Tibial artery (tissue), 4 donors: ENCODE results near the gene SLAMF9.

ENCODE experiments used
- DNase-seq, 2 donors: peaks; one replicate each; pipeline ENCODE4 v3.0.0-alpha.2; 2019
- H3K27ac ChIP-seq, 2 donors: fragments of 200-600 bp; sonication (generic) in 1 of 2; 1 replicate in 1 of 2; 2 replicates in 1 of 2; pipeline ENCODE4 v1.5.1; 2018 to 2019; ENCODE audit warnings: mild to moderate bottlenecking in 1 of 2
- H3K27me3 ChIP-seq, 2 donors: fragments of 200-600 bp; sonication (generic) in 1 of 2; one replicate each; pipeline versions ENCODE4 v1.5.1 to v1.6.0; 2016 to 2019
- H3K36me3 ChIP-seq, 3 donors: fragments of 200-600 bp; sonication (generic) in 2 of 3; one replicate each; pipeline ENCODE4 v1.5.1; 2016 to 2019; ENCODE audit warnings: mild to moderate bottlenecking in 2 of 3
- H3K4me1 ChIP-seq, 4 donors: fragments of 200-600 bp; sonication (generic) in 2 of 4; 1 replicate in 3 of 4; 2 replicates in 1 of 4; pipeline ENCODE4 v1.5.1; 2016 to 2019
- H3K4me3 ChIP-seq, 2 donors: fragments of 200-600 bp; sonication (generic) in 1 of 2; 1 replicate in 1 of 2; 2 replicates in 1 of 2; pipeline ENCODE4 v1.5.1; 2018 to 2019; ENCODE audit warnings: mild to moderate bottlenecking in 2 of 2
- H3K9me3 ChIP-seq, 3 donors: fragments of 200-600 bp; sonication (generic) in 1 of 3; one replicate each; pipeline ENCODE4 v1.5.1; 2016 to 2019
- CTCF ChIP-seq, 2 experiments: fragments of 200-600 bp in 1 of 2; fragments of 450-650 bp in 1 of 2; IDR thresholded peaks; one replicate each; pipeline ENCODE4 v1.5.1; 2017 to 2019; ENCODE audit warnings: antibody characterized with exemption in 2 of 2, mild to moderate bottlenecking in 1 of 2, moderate library complexity in 1 of 2
- intact Hi-C: fragments of 100-400 bp; cut with DNase I; formaldehyde crosslinking; loops from one replicate; pipeline ENCODE4 v1.15.0; 2023; ENCODE audit warnings: low total_unique reads

SLAMF9 gene

GRCh38 chr1:159977364-159978106 lies 23.5 kb upstream of the SLAMF9 start:
- DNase-seq = no peak
- Histone ChIP-seq H3K27ac (no peak overlapping the region), H3K36me3 (no peaks in the 10 kb centered on the region), H3K9me3 (no peaks in the 10 kb centered on the region), H3K4me1 (no peaks in the 10 kb centered on the region), H3K27me3 (peaks cover 0 to 14% of the 10 kb centered on the region in 2 donors), H3K4me3 (no peak overlapping the region)
- intact Hi-C loops = no loop called here
- TF ChIP-seq CTCF (IDR thresholded peaks at IDR 0.05) = no peak

GRCh38 chr1:159974350-159974965 lies 20.4 kb upstream of the SLAMF9 start:
- H3K36me3 ChIP-seq = no peaks in the 10 kb centered on the region
- TF ChIP-seq CTCF (IDR thresholded peaks at IDR 0.05) = no peak
- H3K27me3 ChIP-seq = peaks cover 0 to 15% of the 10 kb centered on the region in 2 donors
- no peaks in the 10 kb centered on the region for H3K4me1 ChIP-seq
- no peak for DNase-seq
- intact Hi-C loops = no loop called here
- H3K27ac ChIP-seq = no peak overlapping the region
- no peaks in the 10 kb centered on the region for H3K9me3 ChIP-seq
- H3K4me3 ChIP-seq = no peak overlapping the region

GRCh38 chr1:159973350-159973940 lies 19.4 kb upstream of the SLAMF9 start:
- H3K4me3 ChIP-seq = no peak overlapping the region
- no peaks in the 10 kb centered on the region for H3K4me1 ChIP-seq
- no peak for DNase-seq
- H3K36me3 ChIP-seq = no peaks in the 10 kb centered on the region
- H3K9me3 ChIP-seq = no peaks in the 10 kb centered on the region
- peaks cover 0 to 15% of the 10 kb centered on the region in 2 donors for H3K27me3 ChIP-seq
- H3K27ac ChIP-seq = no peak overlapping the region
- intact Hi-C loops = no loop called here
- no peak for TF ChIP-seq CTCF (IDR thresholded peaks at IDR 0.05)

- H3K27ac ChIP-seq = no peak overlapping the region
- no peaks in the 10 kb centered on the region for H3K36me3 ChIP-seq
- no peaks in the 10 kb centered on the region for H3K9me3 ChIP-seq
- TF ChIP-seq CTCF (IDR thresholded peaks at IDR 0.05) = no peak
- no peak overlapping the region for H3K4me3 ChIP-seq
- no peak for DNase-seq
- intact Hi-C loops = no loop called here
- H3K27me3 ChIP-seq = peaks cover 0 to 15% of the 10 kb centered on the region in 2 donors
- H3K4me1 ChIP-seq = no peaks in the 10 kb centered on the region
These were observed 18.6 kb upstream of the SLAMF9 start for GRCh38 chr1:159972443-159973205.

- intact Hi-C loops = no loop called here
- no peak for TF ChIP-seq CTCF (IDR thresholded peaks at IDR 0.05)
- Histone ChIP-seq H3K27ac (no peak overlapping the region), H3K4me1 (no peaks in the 10 kb centered on the region), H3K4me3 (no peak overlapping the region), H3K36me3 (no peaks in the 10 kb centered on the region), H3K27me3 (peaks cover 0 to 15% of the 10 kb centered on the region in 2 donors), H3K9me3 (no peaks in the 10 kb centered on the region)
- DNase-seq = no peak
These were observed 16.9 kb upstream of the SLAMF9 start for GRCh38 chr1:159970932-159971342.
